GM10248 (cell line): ENCODE measurements around the gene PROSER3.

Experiments used
- CTCF ChIA-PET: fragments of 300-600 bp; sonication (Branson Sonifier 250); formaldehyde crosslinking; extraction: SDS; loops from one replicate; lab custom pipeline; 2021; ENCODE audit warnings: antibody characterized with exemption; lab: Yijun Ruan, JAX
- POLR2A ChIA-PET: fragments of 350-650 bp; sonication (Branson Sonifier 250); formaldehyde crosslinking; extraction: SDS; loops from one replicate; lab custom pipeline; 2020; ENCODE audit warnings: antibody characterized with exemption; lab: Yijun Ruan, JAX
- DNase-seq: peaks from one replicate; pipeline ENCODE4 v3.0.0; 2012; ENCODE audit errors: extremely low spot score
- CTCF ChIP-seq: IDR thresholded peaks from 2 replicates; pipeline ENCODE4 v1.5.1; 2012; ENCODE audit warnings: mild to moderate bottlenecking, low read depth; ENCODE audit errors: extremely low read depth, missing control alignments, control extremely low read depth

Gene PROSER3

GRCh38 chr19:35813043-35813890 lies 55.3 kb downstream of the PROSER3 start:
- CTCF ChIA-PET: no interaction called here
- TF ChIP-seq CTCF: no peak
- POLR2A ChIA-PET: no interaction called here
- no peak for DNase-seq

- TF ChIP-seq CTCF: no peak
- POLR2A ChIA-PET: no interaction called here
- CTCF ChIA-PET: interaction anchor here (1.5 kb wide), 1 partner anchor 10 kb away, joined by 6 read pairs; no protein-coding TSS in a partner anchor
- no peak for DNase-seq
These were observed 58.3 kb downstream of the PROSER3 start for GRCh38 chr19:35816262-35816661.

GRCh38 chr19:35816846-35817245 lies 58.9 kb downstream of the PROSER3 start:
- CTCF ChIA-PET: no interaction called here
- POLR2A ChIA-PET: no interaction called here

GRCh38 chr19:35818445-35818844 lies 60.5 kb downstream of the PROSER3 start:
- POLR2A ChIA-PET: interaction anchor here (0.7 kb wide), 2 partner anchors 175 to 291 kb away, joined by 3 to 9 read pairs; no protein-coding TSS in a partner anchor
- CTCF ChIA-PET: interaction anchor here (1.1 kb wide), 1 partner anchor 9 kb away, joined by 3 read pairs; no protein-coding TSS in a partner anchor
- DNase-seq: no peak
- no peak for TF ChIP-seq CTCF

More at GRCh38 chr19:35816846-35817245, 58.9 kb downstream of the PROSER3 start:
- no peak for DNase-seq
- no peak for TF ChIP-seq CTCF
